MM.1S (cell line): ENCODE measurements around the gene SLC37A3.

Experiments used
- DNase-seq: peaks from one replicate; pipeline ENCODE4 v3.0.0-alpha.2; 2015
- H2AFZ ChIP-seq: fragments of 300-600 bp; sonication (generic); 2 replicates; pipeline ENCODE4 v1.6.0; 2016; ENCODE audit warnings: antibody characterized with exemption, low read length
- H3F3A ChIP-seq: fragments of 300-600 bp; sonication (generic); 2 replicates; pipeline ENCODE4 v1.6.1; 2016; ENCODE audit warnings: mild to moderate bottlenecking, antibody characterized with exemption, low read length, moderate library complexity, mixed read lengths; ENCODE audit not compliant: insufficient read depth
- H3K27ac ChIP-seq: fragments of 300-600 bp; sonication (generic); 2 replicates; pipeline ENCODE4 v1.5.1; 2016; ENCODE audit warnings: mild to moderate bottlenecking, low read length
- H3K27me3 ChIP-seq: fragments of 300-600 bp; sonication (generic); replicated peaks from 2 replicates; pipeline ENCODE4 v1.6.0; 2016; ENCODE audit warnings: low read length; ENCODE audit not compliant: insufficient read depth
- H3K36me3 ChIP-seq: fragments of 300-600 bp; sonication (generic); replicated peaks from 2 replicates; pipeline ENCODE4 v1.6.1; 2016; ENCODE audit warnings: mild to moderate bottlenecking, low read length, mixed read lengths; ENCODE audit not compliant: insufficient read depth
- H3K4me1 ChIP-seq: fragments of 300-600 bp; sonication (generic); 2 replicates; pipeline ENCODE4 v1.6.1; 2016; ENCODE audit warnings: low read length, mixed read lengths
- H3K4me2 ChIP-seq: fragments of 300-600 bp; sonication (generic); 2 replicates; pipeline ENCODE4 v1.6.0; 2016; ENCODE audit warnings: low read depth, low read length
- H3K4me3 ChIP-seq: fragments of 300-600 bp; sonication (generic); 2 replicates; pipeline ENCODE4 v1.5.1; 2016; ENCODE audit warnings: low read length, mixed read lengths
- H3K79me2 ChIP-seq: fragments of 300-600 bp; sonication (generic); 2 replicates; pipeline ENCODE4 v1.6.1; 2016; ENCODE audit warnings: mixed run types, low read length, mixed read lengths
- H3K9ac ChIP-seq: fragments of 300-600 bp; sonication (generic); 2 replicates; pipeline ENCODE4 v1.6.1; 2016; ENCODE audit warnings: low read length, mixed read lengths
- H3K9me2 ChIP-seq: fragments of 300-600 bp; sonication (generic); replicated peaks from 2 replicates; pipeline ENCODE4 v1.6.1; 2016; ENCODE audit warnings: mild to moderate bottlenecking, low read length, mixed read lengths; ENCODE audit not compliant: insufficient read depth
- H3K9me3 ChIP-seq: fragments of 300-600 bp; sonication (generic); replicated peaks from 2 replicates; pipeline ENCODE4 v1.6.1; 2016; ENCODE audit warnings: mild to moderate bottlenecking, low read length, mixed read lengths; ENCODE audit not compliant: insufficient read depth
- H4K20me1 ChIP-seq: fragments of 300-600 bp; sonication (generic); 2 replicates; pipeline ENCODE4 v1.6.1; 2016; ENCODE audit warnings: mild to moderate bottlenecking, low read length, moderate library complexity, mixed read lengths; ENCODE audit not compliant: insufficient read depth
- EZH2 ChIP-seq: fragments of 300-600 bp; sonication (generic); optimal IDR thresholded peaks from 2 replicates; pipeline ENCODE3; 2017; ENCODE audit warnings: low read depth, mild to moderate bottlenecking, antibody characterized with exemption, low read length, mixed read lengths
- EZH2phosphoT487 ChIP-seq: fragments of 300-600 bp; sonication (generic); IDR thresholded peaks from 2 replicates; pipeline ENCODE4 v1.6.1; 2018; ENCODE audit warnings: antibody characterized with exemption, low read length
- TF ChIP-seq, protein P1 (sequence below): fragments of 300-600 bp; sonication (generic); IDR thresholded peaks from 2 replicates; pipeline ENCODE4 v1.5.1; 2016; ENCODE audit warnings: antibody characterized with exemption, low read length, mixed read lengths

Gene SLC37A3

GRCh38 chr7:140310337-140311002 is 87.9 kb downstream of the SLC37A3 start:
- H3K4me1 ChIP-seq = no peaks in the 10 kb centered on the region
- TF ChIP-seq EZH2phosphoT487 (no peak), EZH2 (no peak)
- TF ChIP-seq, protein P1, sequence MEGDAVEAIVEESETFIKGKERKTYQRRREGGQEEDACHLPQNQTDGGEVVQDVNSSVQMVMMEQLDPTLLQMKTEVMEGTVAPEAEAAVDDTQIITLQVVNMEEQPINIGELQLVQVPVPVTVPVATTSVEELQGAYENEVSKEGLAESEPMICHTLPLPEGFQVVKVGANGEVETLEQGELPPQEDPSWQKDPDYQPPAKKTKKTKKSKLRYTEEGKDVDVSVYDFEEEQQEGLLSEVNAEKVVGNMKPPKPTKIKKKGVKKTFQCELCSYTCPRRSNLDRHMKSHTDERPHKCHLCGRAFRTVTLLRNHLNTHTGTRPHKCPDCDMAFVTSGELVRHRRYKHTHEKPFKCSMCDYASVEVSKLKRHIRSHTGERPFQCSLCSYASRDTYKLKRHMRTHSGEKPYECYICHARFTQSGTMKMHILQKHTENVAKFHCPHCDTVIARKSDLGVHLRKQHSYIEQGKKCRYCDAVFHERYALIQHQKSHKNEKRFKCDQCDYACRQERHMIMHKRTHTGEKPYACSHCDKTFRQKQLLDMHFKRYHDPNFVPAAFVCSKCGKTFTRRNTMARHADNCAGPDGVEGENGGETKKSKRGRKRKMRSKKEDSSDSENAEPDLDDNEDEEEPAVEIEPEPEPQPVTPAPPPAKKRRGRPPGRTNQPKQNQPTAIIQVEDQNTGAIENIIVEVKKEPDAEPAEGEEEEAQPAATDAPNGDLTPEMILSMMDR = no peak
- H3K9me3 ChIP-seq = no peaks in the 10 kb centered on the region
- H3K4me3 ChIP-seq = no peak overlapping the region
- H2AFZ ChIP-seq = no peak overlapping the region
- H3K9ac ChIP-seq = no peak overlapping the region
- no peak for DNase-seq
- no peaks in the 10 kb centered on the region for H4K20me1 ChIP-seq
- no peaks in the 10 kb centered on the region for H3K36me3 ChIP-seq
- no peaks in the 10 kb centered on the region for H3K79me2 ChIP-seq
- H3K9me2 ChIP-seq = no peaks in the 10 kb centered on the region
- no peaks in the 10 kb centered on the region for H3F3A ChIP-seq
- no peaks in the 10 kb centered on the region for H3K27me3 ChIP-seq
- no peak overlapping the region for H3K4me2 ChIP-seq
- no peak overlapping the region for H3K27ac ChIP-seq

DNA sequence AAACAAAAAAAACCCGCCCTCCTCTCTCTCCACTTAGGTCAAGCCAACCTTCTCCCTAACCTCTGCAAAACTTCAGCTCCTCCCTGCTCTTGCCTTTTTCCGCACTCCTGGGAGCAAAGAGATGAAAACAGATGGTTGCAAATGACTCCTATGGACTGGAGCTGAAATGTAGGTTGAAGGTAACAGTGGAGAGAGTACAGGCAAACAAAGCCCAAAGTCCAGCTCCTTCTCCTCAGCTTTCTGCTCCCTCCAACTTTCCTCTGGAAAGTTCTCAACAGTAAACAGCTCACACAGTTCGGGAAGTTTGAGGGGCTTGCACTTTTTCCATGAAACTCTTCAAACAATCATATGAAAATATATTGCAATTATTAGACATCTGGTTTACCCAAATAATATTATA is 90.3 kb downstream of the SLC37A3 start:
- H3K9me3 ChIP-seq = no peaks in the 10 kb centered on the region

GRCh38 chr7:140304191-140304799 is 94.0 kb downstream of the SLC37A3 start:
- Histone ChIP-seq H3K4me1 (no peaks in the 10 kb centered on the region), H3K4me2 (no peak overlapping the region), H3K79me2 (no peaks in the 10 kb centered on the region), H3K27me3 (no peaks in the 10 kb centered on the region), H3K27ac (no peak overlapping the region), H3K9me3 (no peaks in the 10 kb centered on the region), H4K20me1 (no peaks in the 10 kb centered on the region), H2AFZ (no peak overlapping the region), H3K4me3 (no peak overlapping the region), H3K9me2 (no peaks in the 10 kb centered on the region), H3K36me3 (no peaks in the 10 kb centered on the region), H3K9ac (no peak overlapping the region), H3F3A (no peaks in the 10 kb centered on the region)
- peak; percentile 63 for DNase-seq
- TF ChIP-seq EZH2 = no peak
- TF ChIP-seq, protein P1 = peak; percentile 50
- no peak for TF ChIP-seq EZH2phosphoT487

More for the DNA sequence above, 90.3 kb downstream of the SLC37A3 start:
- Histone ChIP-seq H3K79me2 (no peaks in the 10 kb centered on the region), H3K4me3 (no peak overlapping the region), H3K36me3 (no peaks in the 10 kb centered on the region), H3K9me2 (no peaks in the 10 kb centered on the region), H3K27me3 (no peaks in the 10 kb centered on the region), H4K20me1 (no peaks in the 10 kb centered on the region), H3K4me1 (no peaks in the 10 kb centered on the region), H3F3A (no peaks in the 10 kb centered on the region), H3K4me2 (no peak overlapping the region), H2AFZ (no peak overlapping the region), H3K27ac (no peak overlapping the region), H3K9ac (no peak overlapping the region)
- no peak for TF ChIP-seq EZH2
- TF ChIP-seq EZH2phosphoT487 = no peak
- TF ChIP-seq, protein P1 = no peak
- no peak for DNase-seq
